HG03378 (cell line): Measurements from ENCODE around the gene DDX4.
A peak's percentile ranks its signal among the peaks of the same experiment; 100 is the strongest.
"Not testable (repeated sequence)": the region's sequence is repeated elsewhere in the genome, so short reads cannot be mapped to it uniquely, and the experiment has no call there.

Source experiments
- ATAC-seq: cut with Tn5 transposase; IDR thresholded peaks from one replicate; pipeline ENCODE4 v1.9.1; 2021; ENCODE audit warnings: mild to moderate bottlenecking, moderate library complexity; ENCODE audit not compliant: unreplicated experiment

DDX4 gene

DNA sequence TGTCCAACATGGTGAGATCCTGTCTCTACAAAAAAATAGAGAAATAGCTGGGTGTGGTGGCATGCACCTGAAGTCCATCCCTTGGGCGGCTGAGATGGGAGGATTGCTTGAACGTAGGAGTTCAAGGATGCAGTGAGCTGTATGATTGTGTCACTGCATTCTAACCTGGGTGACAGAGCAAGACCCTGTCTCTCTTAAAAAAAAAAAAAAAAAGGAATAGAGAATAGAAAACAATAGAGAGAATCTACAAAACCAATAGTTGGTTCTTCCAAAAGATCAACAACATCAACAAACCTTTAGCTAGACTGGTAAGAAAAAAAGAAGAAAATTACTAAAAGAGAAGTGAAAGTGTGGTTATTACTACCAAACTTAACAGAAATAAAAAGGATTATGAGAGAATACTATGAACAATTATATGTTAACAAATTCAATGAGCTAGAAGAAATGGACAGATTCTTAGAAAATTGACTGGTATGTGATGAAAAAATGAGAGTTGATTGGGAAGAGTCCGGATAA lies 17.6 kb upstream of the DDX4 start:
- no peak for ATAC-seq

DNA sequence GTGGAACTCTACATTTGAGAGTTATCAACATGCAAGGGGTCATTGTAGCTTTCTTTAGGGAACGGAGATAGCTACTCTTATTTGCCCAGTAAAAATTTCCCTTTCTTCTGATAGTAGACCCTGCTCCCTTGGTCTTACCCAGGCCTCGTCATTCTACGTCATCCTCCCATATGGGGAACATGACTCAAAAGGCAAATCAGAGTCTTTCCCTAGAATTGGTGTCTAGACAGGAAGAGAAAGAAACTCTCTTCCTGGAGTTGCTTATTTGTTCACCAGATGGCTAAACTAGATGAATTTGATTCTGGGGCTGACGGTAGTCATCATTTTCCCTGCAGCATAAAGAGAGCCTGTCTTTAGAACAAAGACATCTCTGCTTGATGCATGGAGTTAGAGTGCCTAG lies 13.6 kb upstream of the DDX4 start:
- no peak for ATAC-seq

DNA sequence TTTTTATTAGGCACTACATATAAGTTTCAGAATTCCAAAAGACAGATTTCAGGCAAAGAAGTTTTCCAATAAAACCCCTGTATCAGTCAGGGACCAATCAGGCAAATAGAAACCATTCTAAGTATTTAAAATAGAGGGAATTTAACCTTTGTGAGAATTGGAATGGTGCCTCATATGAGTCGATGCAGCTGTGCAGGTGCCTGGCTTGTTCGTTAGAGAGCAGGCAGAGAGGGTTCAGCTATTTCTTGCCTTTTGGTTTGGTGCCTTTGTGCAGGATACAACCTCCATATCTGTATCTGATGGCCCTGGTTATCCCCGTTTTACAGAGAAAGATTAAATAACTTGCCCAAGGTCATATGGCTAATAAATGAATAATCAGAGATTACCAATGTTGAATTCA lies 6.0 kb upstream of the DDX4 start:
- ATAC-seq, result no peak

DNA sequence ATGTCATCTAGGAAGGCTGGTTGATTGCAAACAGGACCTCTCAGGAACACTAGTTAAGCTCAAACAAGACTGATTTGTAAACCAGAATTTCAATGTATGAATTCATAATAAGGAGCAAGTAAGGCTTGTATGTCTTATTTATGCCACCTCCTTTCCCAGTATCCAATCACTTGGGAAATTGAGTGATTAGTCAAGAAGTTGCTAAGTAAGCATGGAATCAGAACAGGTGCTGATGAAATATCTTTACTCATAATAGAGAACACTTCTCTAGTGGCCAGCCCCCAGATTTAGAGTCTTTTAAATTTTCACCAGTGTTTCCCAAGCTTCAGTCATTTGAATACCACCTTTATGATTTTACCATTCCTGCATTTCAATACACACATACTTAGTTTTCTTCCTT lies 5.3 kb upstream of the DDX4 start:
- no peak for ATAC-seq

DNA sequence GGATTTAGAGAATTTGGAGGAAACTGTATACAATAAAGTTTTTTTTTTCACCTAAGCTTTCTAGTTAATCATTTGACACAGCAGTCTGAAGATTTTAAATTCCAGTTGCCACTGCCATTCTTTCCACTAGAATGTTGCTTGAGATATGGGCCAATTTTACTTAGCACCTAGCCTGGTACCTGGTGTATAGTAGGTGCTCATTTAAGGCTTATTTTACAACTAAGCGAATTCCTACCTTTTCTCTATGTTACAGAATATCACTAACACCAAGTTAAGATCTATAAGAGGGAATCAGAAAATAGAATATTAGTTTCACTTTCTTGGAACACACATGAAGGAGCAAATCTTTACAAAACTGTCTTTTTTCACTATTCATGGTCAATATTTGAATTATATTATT lies 3.2 kb upstream of the DDX4 start:
- ATAC-seq, result no peak

DNA sequence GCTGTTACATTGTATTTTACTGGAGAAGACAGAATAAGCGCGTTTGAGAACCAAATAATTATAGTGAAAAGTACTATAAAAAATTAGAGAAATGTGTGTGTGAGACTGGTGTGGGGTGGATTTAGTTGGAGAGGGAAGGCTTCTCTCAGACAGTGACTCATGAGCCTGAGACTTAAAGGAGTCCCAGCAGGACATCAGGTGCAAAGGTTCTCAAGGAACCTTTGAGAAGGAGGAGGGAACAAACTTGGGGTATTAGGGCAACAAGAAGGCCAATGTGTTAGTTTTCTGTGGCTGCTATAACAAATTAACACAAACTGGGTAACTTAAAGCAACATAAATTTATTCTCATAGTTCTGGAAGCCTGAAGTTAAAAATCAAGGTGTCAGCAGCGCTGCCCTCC lies 4.9 kb downstream of the DDX4 start:
- ATAC-seq, result no peak

DNA sequence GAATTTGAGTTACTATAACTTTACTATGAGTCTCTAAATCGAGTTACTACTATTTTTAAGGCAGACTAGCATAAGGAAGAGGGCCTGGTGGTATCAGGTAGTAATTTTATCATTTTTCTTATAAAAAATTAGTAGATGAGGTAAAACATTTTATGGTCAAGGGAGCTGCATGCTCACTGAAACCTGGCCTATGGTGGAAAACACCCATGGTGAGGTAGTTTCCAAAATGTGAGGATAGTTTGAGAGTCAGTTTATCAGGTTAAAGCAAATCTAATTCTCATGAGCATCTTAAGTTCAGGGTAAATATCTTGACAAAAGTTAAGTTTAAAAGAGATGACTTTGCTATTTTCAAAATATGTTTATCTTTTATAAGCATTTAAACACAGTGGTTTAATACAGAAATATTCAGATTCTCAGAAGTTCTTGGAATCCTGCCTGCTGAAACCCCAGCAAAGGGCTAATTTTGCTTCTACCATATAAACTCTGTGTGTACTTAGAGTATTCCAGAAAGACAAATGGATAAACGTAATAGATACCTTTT lies 10.0 kb downstream of the DDX4 start:
- no peak for ATAC-seq

DNA sequence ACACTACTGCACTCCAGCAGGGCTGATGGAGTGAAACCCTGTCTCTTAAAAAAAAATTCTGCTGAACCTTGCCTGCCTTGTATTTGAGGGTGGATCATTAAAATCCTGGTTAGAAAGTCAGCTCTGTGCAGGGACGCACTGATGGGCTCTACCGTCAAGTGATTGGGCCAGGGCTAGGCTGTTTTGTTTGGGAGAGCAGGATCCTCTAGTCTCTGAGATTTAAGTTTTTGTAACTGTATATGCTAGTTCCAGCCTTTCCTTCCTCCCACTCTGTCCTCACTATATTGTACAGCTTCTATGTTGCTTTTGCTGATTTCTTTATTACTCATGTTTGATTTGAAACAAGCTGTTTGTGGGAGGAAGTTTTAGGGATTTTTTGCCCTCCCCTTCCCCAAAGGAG lies 11.5 kb downstream of the DDX4 start:
- ATAC-seq, result no peak

DNA sequence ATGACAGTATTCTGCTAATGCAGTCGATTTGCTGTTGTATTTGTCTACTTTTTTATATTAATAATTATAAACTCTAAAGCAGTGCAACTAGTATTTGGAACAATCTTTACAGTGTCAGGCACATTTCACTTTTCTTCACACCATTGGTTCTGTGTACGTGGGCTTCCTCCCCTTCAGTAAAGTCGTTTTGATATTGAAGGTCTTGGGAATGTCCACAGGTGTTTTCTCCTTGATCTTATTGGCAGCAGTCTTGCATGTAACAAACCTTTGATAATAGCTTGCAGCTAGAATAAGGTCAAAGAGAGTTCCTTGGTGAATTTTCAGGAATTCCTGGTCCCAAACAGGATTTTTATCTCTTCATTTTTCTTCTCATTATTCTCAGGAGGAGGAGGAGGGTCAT lies 12.2 kb downstream of the DDX4 start:
- ATAC-seq, result no peak

DNA sequence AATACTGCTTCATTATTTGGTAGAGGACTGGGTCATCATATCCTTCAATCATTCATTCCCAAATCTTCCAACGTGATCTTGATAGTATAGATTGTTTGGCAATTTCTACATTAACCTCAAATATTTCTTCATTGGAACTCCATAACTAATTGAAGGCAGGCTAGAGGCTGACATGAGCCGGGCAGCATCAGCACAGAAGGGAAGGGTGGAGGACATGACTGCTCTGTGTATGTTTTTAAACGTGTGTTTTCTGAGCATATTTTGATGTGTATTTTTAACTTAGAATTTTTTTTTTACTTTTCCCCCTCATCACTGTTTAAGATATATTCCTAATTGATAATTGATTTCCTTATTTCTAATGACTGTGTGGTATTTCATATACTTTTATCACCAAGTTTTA lies 12.6 kb downstream of the DDX4 start:
- no peak for ATAC-seq

DNA sequence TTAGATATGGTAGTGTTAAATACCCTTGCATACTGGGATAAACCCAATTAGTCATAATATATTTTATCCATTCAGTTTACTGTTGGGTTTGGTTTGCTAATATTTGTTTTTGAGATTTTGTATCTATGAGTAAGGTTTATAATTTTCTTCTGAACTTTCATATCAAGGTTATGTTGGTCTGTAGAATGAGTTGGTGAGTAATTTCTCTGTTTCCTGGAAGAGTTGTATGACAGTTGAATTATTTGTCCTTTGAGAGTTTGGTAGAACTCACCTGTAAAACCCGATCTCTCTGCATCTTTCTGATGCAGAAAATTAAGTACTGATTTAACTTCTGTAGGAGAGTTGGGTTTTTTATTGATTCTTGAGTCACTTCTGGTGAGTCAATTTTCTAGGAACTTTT lies 20.4 kb downstream of the DDX4 start:
- no peak for ATAC-seq

DNA sequence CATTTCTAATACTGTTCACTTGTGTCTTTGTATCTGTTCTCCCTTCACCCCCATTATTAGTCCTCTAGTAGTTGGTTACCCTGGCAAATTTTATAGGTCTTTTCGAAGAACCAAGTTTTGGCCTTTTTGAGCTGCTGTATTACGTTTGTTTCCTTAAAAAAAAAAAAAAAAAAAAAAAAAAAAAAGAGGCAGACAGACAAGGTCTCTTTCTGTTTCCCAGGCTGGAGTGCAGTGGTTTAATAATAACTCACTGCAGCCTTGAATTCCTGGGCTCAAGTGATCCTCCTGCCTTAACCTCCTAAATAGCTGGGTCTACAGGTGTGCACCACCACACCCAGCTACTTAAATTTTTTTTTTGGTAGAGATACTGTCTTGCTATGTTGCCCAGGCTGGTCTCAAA lies 20.9 kb downstream of the DDX4 start:
- no peak for ATAC-seq

DNA sequence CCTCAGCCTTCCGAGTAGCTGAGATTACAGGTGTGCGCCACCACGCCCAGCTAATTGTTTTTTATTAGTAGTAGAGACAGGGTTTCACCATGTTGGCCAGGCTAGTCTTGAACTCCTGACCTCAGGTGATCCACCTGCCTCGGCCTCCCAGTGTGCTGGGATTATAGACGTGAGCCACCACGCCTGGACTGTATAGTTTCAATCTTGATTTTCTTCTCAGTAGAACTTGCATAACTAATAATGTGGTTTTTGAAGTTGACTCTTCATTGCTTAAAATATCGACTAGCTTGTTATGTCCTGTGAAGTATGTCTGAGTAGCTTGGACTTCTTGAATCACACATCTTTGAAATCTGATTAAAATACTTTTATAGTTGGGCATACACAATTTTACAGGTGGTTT lies 23.9 kb downstream of the DDX4 start:
- ATAC-seq, result not testable (repeated sequence)

DNA sequence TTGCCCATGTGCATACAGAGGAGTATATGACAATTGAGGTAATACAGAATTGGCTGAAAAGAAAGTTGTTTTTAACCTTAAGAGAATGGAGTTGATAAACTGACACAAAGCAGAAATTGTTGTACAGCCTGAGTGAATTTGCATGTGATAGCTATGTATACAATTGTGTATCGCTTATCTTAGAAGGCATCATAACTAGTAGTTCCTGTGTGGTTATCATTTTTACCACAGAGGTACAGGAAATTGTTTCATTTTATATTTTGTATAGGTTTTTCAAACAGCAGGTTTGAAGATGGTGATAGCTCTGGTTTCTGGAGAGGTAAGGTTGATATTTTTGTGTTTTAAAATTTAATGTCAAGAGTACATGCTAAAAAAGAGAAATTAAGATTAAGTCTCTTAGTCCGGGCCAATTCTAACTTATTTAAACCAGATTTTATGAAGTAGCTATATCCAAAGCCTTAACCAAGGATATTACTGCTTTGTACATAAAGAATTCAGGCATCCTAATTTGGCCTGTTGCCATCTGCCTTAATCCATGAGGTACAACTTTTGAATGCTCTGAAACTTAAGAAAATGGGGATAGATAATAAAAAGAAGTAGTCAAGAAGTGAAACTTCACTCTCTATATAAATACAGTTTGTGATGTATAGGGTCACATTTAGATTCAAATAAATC lies 26.0 kb downstream of the DDX4 start:
- peak; percentile 53 for ATAC-seq

DNA sequence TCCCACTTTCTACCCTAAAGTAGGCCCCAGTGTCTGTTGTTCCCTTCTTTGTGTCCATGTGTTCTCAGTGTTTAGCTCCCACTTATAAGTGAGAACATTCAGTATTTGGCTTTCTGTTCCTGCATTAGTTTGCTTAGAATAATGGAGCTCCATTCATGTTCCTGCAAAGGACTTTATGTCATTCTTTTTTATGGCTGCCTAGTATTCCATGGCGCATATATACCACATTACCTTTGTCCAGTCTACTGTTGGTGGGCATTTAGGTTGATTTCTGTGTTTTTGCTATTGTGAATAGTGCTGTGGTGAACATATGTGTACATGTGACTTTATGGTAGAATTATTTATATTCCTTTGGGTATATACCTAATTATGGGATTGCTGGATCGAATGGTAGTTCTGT lies 30.4 kb downstream of the DDX4 start:
- no peak for ATAC-seq

DNA sequence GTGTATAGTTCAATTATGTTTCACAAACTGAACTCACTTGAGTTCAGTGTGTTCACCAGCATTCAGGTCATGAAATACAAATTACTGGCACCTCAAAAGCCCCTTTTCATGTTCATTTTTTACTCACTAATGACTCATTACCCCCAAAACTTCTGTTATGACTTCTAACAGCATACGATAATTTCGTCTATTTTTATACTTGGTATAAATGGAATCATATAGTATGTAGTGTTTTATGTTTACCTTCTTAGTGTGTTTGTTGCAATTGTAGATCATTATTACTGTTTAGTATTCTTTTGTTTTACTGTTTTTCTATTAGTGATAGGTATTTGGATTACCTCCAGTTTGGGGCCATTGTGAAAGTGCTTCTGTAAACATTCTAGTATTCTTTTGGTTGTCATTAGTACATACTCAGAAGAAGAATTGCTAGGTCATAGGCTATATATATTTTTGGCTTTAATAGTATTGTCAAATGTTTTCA lies 33.4 kb downstream of the DDX4 start:
- ATAC-seq, result peak; percentile 81

DNA sequence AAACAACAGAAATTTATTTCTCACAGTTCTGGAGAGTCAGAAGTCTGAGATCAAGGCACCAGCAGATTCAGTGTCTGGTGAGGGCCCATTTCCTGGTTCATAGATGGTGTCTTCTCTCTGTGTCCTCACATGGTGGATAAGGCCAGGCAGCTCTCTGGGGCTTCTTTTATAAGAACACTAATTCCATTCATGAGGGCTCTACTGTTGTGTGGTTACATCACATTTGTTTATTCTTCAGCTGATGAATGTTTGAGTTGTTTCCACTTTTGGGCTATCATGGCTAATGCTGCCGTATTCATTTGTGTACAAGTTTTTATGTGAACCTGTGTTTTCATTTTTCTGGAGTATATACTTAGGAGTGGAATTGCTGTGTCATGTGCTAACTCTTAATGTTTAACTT lies 35.2 kb downstream of the DDX4 start:
- no peak for ATAC-seq

DNA sequence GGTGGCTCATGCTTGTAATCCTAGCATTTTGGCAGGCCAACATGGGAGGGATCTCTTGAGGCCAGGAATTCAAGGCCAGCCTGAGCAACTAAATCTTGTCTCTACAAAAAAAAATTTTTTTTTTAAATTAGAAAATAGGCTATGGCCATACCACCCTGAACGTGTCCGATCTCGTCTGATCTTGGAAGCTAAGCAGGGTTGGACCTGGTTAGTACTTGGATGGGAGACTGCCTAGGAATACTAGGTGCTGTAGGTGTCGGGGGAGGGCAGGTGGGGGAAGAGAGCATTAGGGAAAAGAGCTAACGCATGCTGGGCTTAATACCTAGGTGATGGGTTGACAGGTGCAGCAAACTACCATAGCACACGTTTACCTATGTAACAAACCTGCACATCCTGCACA lies 39.5 kb downstream of the DDX4 start:
- ATAC-seq, result no peak

DNA sequence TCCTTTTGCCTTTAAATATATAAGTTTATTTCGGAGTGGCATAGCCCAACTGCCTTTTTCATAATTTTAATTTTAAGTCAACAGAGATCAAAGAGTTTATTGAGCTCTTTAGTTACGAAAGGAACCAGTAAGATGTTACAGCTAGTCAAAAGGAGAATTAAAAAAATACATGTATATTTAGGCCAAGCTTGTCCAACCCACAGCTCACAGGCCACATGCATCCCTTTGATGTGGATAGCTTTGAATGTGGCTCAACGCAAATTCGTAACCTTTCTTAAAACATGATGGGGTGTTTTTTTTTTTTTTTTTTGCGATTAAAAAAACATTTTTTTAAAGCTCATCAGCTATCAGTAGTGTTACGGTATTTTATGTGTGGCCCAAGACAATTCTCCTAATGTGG lies 63.1 kb downstream of the DDX4 start:
- ATAC-seq, result no peak

DNA sequence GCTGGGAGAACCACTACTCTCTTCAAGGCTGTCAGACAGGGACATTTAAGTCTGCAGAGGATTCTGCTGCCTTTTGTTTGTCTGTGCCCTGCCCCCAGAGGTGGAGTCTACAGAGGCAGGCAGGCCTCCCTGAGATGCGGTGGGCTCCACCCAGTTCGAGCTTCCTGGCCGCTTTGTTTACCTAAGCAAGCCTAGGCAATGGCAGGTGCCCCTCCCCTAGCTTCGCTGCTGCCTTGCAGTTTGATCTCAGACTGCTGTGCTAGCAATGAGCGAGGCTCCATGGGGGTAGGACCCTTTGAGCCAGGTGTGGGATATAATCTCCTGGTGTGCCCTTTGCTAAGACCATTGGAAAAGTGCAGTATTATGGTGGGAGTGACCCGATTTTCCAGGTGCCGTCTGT lies 71.0 kb downstream of the DDX4 start:
- not testable (repeated sequence) for ATAC-seq

DNA sequence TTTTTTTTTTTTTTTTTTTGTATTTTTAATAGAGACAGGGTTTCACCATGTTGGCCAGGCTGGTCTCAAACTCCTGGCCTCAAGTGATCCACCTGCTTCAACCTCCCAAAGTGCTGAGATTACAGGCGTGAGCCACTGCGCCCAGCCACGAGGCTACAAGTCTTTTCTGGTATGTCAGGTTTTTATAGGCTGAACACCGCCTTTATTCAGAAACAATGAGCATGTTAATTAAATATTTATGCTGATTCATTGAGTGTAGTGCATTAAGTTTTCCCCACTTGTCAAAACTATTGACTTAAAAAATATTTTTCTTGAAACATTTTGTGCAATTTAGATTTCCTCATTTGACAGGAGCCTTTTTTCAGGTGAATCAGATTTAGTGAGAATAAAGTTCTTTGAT lies 78.1 kb downstream of the DDX4 start:
- not testable (repeated sequence) for ATAC-seq

DNA sequence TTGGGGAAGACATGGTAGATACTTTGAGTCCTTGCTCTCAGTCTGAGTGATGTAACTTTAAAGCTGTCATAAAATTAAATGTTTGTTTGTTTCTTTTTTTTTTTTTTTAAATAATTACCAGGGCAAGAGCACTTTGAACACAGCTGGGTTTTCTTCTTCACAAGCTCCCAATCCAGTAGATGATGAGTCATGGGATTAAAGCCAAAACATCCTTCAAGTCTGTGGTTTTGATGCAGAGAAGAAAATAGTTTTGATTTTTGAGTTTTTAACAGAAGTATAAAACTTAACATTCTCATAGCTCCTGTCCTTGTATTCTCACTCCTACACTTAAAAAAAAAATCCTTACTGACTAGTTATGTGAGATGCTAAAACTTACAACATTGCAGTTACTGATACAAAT lies 78.5 kb downstream of the DDX4 start:
- no peak for ATAC-seq

DNA sequence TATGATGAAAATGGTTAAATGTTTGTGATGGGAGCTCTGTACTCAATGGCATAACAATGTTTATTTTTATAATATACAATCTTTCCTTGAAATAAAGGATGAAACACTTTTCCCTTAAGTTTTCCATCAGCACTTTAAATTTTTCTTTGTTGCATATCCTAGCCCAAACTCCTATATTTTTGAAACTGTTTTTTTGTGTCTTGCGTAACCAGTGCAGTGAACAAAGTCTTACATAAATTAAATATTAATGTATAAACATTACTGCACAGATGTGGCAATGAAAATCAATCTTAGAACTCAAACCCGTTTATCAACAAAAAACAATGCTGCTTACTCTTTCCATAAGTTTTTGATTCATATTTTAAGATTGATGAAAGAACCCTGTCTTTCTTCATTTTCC lies 79.2 kb downstream of the DDX4 start:
- ATAC-seq, result no peak
